A549 (cell line): Measurements from ENCODE around the gene FGFR3.

Experiments
- CEBPB ChIP-seq, 2 experiments: fragments of >200 bp in 1 of 2; sonication (Bioruptor Twin) in 1 of 2; formaldehyde crosslinking in 1 of 2; IDR thresholded peaks; 2 replicates each; pipeline ENCODE4 v1.6.1; 2012 to 2016
- CHD2 ChIP-seq: fragments of 150-350 bp; IDR thresholded peaks from 2 replicates; pipeline ENCODE4 v1.6.1; 2014; ENCODE audit warnings: low read length; ENCODE audit not compliant: partially characterized antibody
- HEYL ChIP-seq: fragments of 250-450 bp; sonication (Bioruptor Pico); IDR thresholded peaks from 2 replicates; pipeline ENCODE4 v1.8.0; 2021; ENCODE audit warnings: mild to moderate bottlenecking, moderate library complexity
- MAFK ChIP-seq: fragments of 450-650 bp; IDR thresholded peaks from 2 replicates; pipeline ENCODE4 v1.6.1; 2014; ENCODE audit not compliant: partially characterized antibody
- MYC ChIP-seq: IDR thresholded peaks from 2 replicates; pipeline ENCODE4 v1.6.1; 2012; ENCODE audit warnings: mild to moderate bottlenecking, inconsistent platforms, low read length, improper control_type of control experiment, borderline replicate concordance
- POLR2A ChIP-seq: IDR thresholded peaks from 2 replicates; pipeline ENCODE4 v1.6.1; 2012; ENCODE audit warnings: mild to moderate bottlenecking, low read length
- POLR2AphosphoS2 ChIP-seq: conservative IDR thresholded peaks from 2 replicates; pipeline ENCODE4 v1.6.1; 2012; ENCODE audit warnings: low read length, improper control_type of control experiment, inconsistent platforms
- RNF2 ChIP-seq: fragments of 200-600 bp; sonication (generic); IDR thresholded peaks from 2 replicates; pipeline ENCODE4 v1.6.1; 2016; ENCODE audit warnings: low read depth, mild to moderate bottlenecking, antibody characterized with exemption, moderate library complexity, borderline replicate concordance
- TF ChIP-seq, protein P1 (sequence below): fragments of >200 bp; sonication (Bioruptor Twin); formaldehyde crosslinking; IDR thresholded peaks from 3 replicates; pipeline ENCODE4 v1.5.1; 2016
- TF ChIP-seq, protein P2 (sequence below): fragments of 200-600 bp; sonication (generic); IDR thresholded peaks from 2 replicates; pipeline ENCODE4 v1.6.1; 2016; ENCODE audit warnings: antibody characterized with exemption, mild to moderate bottlenecking, moderate library complexity
- TF ChIP-seq, protein P3 (sequence below): fragments of 250-450 bp; sonication (Bioruptor Pico); IDR thresholded peaks from 2 replicates; pipeline ENCODE4 v1.5.0; 2021; ENCODE audit warnings: mild to moderate bottlenecking, moderate library complexity, borderline replicate concordance
- TF ChIP-seq, protein P4 (sequence below): IDR thresholded peaks from 2 replicates; pipeline ENCODE4 v1.6.1; 2012
- TF ChIP-seq, protein P5 (sequence below): IDR thresholded peaks from 2 replicates; pipeline ENCODE4 v1.6.1; 2012

DNA sequence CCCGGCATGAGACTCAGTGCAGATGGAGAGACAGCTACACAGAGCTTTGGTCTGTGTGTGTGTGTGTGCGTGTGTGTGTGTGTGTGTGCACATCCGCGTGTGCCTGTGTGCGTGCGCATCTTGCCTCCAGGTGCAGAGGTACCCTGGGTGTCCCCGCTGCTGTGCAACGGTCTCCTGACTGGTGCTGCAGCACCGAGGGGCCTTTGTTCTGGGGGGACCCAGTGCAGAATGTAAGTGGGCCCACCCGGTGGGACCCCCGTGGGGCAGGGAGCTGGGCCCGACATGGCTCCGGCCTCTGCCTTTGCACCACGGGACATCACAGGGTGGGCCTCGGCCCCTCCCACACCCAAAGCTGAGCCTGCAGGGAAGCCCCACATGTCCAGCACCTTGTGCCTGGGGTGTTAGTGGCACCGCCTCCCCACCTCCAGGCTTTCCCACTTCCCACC, 14.3 kb downstream of the FGFR3 start:
- TF ChIP-seq POLR2A: no peak
- TF ChIP-seq, protein P1, sequence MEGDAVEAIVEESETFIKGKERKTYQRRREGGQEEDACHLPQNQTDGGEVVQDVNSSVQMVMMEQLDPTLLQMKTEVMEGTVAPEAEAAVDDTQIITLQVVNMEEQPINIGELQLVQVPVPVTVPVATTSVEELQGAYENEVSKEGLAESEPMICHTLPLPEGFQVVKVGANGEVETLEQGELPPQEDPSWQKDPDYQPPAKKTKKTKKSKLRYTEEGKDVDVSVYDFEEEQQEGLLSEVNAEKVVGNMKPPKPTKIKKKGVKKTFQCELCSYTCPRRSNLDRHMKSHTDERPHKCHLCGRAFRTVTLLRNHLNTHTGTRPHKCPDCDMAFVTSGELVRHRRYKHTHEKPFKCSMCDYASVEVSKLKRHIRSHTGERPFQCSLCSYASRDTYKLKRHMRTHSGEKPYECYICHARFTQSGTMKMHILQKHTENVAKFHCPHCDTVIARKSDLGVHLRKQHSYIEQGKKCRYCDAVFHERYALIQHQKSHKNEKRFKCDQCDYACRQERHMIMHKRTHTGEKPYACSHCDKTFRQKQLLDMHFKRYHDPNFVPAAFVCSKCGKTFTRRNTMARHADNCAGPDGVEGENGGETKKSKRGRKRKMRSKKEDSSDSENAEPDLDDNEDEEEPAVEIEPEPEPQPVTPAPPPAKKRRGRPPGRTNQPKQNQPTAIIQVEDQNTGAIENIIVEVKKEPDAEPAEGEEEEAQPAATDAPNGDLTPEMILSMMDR: no peak
- TF ChIP-seq, protein P2, sequence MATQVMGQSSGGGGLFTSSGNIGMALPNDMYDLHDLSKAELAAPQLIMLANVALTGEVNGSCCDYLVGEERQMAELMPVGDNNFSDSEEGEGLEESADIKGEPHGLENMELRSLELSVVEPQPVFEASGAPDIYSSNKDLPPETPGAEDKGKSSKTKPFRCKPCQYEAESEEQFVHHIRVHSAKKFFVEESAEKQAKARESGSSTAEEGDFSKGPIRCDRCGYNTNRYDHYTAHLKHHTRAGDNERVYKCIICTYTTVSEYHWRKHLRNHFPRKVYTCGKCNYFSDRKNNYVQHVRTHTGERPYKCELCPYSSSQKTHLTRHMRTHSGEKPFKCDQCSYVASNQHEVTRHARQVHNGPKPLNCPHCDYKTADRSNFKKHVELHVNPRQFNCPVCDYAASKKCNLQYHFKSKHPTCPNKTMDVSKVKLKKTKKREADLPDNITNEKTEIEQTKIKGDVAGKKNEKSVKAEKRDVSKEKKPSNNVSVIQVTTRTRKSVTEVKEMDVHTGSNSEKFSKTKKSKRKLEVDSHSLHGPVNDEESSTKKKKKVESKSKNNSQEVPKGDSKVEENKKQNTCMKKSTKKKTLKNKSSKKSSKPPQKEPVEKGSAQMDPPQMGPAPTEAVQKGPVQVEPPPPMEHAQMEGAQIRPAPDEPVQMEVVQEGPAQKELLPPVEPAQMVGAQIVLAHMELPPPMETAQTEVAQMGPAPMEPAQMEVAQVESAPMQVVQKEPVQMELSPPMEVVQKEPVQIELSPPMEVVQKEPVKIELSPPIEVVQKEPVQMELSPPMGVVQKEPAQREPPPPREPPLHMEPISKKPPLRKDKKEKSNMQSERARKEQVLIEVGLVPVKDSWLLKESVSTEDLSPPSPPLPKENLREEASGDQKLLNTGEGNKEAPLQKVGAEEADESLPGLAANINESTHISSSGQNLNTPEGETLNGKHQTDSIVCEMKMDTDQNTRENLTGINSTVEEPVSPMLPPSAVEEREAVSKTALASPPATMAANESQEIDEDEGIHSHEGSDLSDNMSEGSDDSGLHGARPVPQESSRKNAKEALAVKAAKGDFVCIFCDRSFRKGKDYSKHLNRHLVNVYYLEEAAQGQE: no peak
- TF ChIP-seq CHD2: no peak
- no peak for TF ChIP-seq MYC
- TF ChIP-seq RNF2: no peak
- TF ChIP-seq, protein P3, sequence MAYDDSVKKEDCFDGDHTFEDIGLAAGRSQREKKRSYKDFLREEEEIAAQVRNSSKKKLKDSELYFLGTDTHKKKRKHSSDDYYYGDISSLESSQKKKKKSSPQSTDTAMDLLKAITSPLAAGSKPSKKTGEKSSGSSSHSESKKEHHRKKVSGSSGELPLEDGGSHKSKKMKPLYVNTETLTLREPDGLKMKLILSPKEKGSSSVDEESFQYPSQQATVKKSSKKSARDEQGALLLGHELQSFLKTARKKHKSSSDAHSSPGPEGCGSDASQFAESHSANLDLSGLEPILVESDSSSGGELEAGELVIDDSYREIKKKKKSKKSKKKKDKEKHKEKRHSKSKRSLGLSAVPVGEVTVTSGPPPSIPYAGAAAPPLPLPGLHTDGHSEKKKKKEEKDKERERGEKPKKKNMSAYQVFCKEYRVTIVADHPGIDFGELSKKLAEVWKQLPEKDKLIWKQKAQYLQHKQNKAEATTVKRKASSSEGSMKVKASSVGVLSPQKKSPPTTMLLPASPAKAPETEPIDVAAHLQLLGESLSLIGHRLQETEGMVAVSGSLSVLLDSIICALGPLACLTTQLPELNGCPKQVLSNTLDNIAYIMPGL (CRISPR knock-in tag): no peak
- TF ChIP-seq POLR2AphosphoS2: no peak
- no peak for TF ChIP-seq MAFK
- no peak for TF ChIP-seq CEBPB (IDR thresholded peaks at IDR 0.05)
- TF ChIP-seq, protein P4, sequence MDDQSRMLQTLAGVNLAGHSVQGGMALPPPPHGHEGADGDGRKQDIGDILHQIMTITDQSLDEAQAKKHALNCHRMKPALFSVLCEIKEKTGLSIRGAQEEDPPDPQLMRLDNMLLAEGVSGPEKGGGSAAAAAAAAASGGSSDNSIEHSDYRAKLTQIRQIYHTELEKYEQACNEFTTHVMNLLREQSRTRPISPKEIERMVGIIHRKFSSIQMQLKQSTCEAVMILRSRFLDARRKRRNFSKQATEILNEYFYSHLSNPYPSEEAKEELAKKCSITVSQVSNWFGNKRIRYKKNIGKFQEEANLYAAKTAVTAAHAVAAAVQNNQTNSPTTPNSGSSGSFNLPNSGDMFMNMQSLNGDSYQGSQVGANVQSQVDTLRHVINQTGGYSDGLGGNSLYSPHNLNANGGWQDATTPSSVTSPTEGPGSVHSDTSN: no peak
- TF ChIP-seq, protein P5, sequence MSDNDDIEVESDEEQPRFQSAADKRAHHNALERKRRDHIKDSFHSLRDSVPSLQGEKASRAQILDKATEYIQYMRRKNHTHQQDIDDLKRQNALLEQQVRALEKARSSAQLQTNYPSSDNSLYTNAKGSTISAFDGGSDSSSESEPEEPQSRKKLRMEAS: no peak
- no peak for TF ChIP-seq HEYL (CRISPR knock-in tag)
